ENCODE results near the gene FSTL4.
"Not testable (repeated sequence)": the region's sequence is repeated elsewhere in the genome, so short reads cannot be mapped to it uniquely, and the experiment has no call there.

Gene FSTL4

DNA sequence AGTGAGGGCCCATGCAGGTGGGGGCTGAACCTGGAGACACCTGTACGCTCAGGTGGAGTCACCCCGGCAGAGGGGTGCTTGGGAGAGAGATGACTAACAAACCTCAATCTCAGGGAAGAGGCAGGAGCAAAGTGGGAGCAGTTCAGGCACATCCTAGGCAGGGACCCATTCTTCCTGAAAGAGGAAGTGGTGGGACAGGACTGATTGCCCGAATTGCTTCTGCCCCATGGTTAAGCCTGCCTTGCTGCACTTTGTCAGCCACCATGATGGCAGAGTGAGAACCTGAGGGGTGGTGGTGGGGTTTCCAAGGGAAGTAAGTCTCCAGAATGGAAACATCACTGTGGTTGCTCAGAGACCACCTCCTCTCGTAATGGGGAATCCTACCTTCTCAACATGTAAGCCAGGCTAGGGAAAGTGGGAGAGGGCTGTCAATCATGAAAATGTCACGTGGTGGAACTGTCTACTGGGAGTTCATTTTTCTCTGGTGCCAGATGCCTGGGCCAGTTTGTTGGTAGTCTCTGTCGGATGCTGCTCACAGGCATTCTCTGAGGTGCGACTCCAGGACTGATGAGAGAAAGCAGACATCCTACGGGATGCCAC lies 410.2 kb downstream of the FSTL4 start:
- DNase-seq: no peak

DNA sequence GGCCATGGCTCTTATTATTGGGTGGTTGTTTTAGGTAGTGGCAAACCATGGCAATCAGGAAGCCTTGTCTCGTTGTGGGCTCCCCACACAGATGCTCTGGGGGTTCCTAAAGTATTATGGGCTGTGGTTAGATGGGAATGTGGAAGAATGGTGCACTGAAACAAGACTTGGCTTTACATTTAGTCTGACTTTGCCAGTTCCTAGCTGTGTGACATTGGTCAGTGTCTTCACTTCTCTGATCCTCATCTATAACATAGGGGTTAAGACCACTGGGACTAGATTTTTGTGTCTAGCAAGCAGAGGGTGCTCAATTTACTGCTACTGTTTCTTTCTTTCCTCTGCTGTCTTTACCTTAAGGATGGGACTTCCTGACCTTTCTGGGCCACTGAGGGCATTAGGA lies 411.0 kb downstream of the FSTL4 start:
- DNase-seq: no peak

DNA sequence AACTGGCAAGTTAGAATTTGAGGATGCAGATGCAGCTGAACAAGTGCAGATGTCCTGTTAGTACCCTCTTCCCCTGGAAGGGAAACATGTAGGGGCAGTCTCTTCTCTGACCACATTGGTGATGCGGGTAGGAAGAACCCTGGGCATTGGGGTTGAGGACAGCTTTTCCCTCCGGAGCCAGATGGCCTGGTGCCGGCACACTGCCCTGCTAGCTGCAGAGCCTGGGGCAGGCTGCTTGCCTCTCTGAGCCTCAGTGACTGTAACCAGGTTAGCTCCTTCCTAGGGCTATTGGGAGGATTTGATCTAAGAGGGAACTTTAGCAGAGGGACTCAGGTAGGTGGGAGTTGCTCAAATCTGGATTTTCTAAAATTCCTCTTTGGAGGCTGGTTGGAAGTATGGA lies 412.1 kb downstream of the FSTL4 start:
- no peak for DNase-seq

DNA sequence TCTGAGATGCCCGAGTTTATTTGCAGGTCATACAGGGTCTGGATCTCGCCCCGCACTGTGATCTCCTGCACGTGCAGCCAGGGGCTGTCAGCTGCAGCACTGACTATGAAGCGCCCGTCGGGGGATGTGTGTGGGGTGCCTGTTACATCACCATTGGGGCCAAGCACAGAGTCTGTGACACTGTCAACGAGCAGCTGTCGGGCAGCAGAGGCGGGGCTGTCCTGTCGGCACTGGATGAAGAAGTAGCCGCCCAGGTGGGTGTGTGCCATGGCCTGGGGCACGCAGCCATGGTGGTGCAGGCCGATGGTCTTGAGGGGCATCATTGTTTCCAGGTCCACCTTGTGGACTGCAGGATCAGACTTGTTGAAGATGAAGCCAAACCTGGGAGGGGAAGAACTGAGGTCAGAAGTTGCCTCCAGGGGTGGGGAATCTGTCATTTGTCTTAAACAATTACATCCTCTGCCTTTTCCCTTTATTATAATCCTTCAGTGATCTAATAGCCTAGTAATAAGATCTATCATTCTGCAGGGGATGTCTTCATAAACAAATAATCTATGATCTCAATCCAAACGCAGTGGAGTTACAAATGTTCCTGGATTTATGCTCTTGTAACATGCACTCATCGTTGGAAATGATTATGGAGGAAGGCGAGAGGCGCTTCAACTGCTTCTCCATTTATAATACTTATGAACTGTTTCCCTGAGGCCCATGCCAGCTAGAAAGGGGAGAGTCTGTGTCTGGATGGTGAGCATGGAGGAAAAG lies 412.7 kb downstream of the FSTL4 start:
- no peak for DNase-seq

DNA sequence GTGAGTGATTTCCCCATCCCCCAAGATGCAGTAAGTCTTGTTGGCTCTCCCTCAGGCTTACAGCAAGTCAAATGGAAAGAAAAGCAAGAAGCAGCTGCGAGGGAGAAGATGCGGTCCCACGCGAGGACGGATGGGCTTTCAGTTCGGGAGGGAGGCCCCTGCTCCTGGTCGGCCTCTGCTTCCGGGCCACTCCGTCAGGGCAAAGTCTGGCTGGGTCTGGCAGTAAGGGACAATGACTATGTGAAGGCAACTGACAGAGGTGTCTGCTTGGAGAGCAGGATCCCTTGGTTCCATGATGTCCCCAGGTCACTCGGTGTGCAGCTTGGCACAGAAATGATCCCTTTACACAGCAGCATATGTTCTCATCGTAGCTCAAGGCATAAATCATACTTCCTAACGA lies 413.8 kb downstream of the FSTL4 start:
- DNase-seq: no peak

DNA sequence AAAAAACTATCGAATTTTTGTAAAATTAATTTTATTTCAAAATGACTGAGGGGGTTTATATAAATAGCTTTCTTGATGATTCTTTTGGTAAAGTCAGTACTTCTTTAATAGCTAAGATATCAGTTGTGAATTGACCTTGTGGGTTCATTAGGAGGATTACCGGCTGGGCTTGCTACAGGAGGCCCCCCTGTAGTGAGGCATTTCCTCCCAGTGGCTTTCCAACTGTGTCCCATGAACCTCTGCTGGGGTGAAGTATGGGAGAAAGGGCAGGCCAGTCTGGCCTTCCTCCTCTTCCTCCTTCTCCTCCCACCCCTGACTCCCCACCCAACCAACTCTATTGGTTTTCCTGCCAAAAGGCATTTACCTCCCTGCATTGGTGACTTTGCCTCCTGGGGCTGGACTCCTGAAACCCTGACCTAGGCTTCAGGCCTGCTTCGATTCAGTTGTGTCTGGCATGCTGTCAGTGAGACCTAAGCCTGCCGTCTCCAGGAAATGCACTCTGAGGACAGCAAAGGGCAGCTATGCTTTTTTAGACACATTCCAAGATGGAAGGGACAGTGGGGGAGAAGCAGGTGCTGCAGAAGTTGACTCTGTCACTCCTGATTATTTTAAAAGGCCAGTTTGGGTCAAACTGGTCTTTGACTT lies 415.8 kb downstream of the FSTL4 start:
- DNase-seq: no peak

DNA sequence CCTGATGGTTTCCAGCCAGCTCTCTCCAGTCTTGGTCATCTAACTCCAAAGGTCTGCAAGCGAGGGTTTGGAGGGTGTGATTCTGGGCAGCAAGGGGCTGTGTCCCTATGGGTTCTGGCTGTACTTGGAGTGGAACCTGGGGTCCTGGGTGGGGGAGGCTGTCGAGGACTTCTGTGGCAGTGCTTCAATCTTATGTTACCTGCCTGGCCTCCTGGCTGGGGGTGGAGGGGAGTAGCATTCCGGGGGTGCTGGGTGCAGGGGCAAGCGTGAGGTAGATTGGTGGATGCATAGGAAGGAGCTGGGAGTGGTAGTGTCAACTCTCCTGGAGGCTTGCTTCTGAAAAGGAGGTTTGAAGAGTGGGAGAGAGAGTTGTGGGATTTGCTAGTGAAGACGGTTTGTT lies 417.1 kb downstream of the FSTL4 start:
- DNase-seq: no peak

DNA sequence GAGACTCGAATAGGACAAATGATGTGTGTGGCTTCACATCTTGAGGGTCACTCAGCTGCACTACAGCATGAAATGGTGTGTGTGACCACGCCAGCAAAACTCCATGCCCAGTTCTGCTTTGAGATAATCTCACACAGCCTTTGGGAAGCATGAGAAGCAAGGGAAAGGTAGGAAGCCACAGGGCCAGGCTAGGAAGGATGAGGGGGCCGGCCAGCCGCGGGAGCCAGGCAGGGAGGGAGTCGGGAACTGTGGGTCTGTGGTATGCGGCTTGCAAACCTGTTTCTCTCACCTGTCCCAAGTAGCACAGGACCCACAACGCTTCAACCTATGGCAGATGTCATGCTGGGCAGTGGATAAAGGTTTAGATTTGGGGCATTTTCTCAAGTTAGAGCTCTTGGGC lies 418.5 kb downstream of the FSTL4 start:
- DNase-seq: no peak

DNA sequence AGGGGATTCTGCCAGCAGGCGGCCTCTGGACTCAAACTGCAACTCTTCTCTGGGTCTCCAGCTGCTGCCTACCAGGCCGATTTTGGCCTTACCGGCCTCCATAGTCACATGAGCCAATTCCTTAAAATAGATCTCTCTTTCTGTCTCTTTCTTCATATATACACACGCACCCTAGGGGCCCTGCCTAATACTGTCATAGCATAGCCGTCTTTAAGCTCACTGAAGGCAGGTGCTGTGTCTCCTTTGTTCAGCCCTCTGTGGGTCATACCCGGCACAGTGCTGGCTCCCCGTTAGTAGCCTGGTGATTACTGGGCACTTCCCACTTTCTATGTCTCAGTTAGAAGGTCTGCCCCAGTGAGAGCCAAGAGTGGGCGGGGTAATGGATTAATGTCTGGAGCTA lies 419.6 kb downstream of the FSTL4 start:
- DNase-seq: no peak

DNA sequence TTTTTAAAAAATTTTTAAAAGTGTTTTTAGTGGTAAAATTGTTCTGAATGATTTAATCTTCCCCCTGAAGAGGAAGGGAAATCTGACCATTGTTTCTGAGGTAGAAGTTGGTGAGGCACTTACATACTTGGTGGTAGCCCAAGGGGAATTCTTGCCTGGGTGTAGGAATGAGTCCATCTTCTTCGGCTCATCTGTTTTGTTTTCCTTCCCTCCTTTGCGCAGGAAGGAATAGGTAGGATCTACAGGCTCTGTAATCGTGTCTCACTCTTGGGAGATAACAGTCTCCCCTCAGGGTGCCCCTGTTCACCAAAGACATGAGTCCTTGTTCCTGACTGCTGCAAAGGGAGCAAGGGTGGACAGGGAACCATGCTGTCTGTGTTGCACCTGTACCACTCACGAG lies 422.5 kb downstream of the FSTL4 start:
- DNase-seq: no peak

DNA sequence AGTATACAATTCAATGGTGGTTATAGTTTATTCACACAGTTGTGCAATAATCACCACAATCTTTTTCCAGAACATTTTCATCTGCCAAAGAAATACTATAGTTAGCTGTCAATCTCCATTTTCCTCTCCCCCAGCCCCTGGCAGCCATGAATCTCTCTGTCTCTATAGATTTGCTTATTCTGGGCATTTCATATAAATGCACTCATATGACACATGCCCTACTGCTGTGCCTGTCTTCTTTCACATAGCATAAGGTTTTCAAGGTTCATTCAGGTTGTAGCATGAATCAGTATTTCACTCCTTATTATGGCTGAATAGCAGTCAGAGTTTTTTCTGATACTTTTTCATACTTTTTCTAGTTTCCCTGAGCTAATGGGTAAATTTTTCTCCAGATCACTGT lies 432.9 kb downstream of the FSTL4 start:
- DNase-seq: no peak

DNA sequence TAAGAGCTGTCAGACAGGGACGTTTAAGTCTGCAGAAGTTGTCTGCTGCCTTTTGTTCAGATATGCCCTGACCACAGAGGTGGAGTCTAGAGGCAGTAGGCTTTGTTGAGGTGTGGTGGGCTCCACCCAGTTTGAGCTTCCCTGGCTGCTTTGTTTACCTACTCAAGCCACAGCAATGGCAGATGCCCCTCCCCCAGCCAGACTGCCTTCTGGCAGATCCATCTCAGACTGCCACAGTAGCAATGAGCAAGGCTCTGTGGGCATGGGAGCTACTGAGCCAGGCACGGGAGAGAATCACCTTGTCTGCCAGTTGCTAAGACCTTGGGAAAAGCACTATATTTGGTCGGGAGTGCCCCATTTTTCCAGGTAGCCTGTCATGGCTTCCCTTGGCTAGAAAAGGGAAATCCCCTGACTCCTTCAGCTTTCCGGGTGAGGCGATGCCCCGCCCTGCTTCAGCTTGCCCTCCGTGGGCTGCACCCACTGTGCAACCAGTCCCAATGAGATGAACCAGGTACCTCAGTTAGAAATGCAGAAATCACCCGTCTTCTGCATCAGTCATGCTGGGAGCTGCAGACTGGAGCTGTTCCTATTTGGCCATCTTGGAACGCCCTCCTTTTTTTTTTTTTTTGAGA lies 441.5 kb downstream of the FSTL4 start:
- DNase-seq: not testable (repeated sequence)

DNA sequence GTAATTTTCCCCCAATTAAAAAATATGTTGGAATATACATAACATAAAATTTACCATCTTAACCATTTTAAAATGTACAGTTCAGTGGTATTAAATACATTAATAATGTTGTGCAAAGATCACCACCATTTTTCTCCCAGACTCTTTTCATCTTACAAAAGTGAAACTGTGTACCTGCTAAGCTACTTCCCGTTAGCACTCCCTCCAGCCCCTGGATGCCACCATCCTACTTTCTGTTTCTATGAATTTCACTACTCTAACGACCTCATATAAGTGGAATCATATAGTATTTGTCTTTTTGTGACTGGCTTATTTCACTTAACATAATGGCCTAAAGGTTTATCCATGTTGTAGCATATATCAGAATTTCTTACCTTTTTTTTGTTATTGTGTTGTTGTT lies 447.6 kb downstream of the FSTL4 start:
- no peak for DNase-seq

DNA sequence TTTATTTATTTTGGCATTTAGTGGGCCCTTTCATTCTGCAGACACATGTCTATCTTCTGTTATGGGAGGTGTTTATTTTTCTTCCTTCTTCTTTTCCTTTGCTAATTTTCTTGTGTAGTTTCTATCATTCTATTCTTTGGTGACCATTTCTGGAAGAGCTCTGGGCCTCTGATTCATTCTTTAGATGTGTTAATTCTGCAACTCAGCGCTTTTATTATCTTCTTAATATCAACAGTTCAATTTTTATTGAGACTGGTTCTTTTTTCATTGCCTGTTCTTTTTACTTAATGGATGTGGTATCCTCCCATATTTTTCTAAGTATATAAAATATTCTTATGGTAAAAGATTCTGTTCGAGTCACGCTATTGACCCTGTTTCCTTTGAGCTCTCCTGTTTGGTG lies 448.5 kb downstream of the FSTL4 start:
- no peak for DNase-seq

DNA sequence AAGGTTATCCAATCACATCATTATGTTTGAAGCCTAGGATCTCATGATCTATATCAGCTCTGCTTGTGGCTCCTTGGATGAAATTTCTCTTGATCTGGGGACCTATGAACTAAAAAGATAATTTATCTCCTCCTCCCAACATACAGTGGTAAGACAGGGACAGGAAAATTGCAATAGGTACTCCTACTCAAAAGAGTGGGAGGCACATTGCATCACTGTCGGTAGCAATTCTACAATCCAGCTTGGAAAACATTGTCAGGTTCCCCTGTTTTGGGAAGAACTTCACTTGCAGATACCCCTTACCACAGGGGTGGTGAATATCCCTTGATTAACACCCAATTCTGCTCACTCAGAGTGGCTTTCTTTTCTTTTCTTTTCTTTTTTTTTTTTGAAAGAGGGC lies 452.8 kb downstream of the FSTL4 start:
- DNase-seq: no peak

DNA sequence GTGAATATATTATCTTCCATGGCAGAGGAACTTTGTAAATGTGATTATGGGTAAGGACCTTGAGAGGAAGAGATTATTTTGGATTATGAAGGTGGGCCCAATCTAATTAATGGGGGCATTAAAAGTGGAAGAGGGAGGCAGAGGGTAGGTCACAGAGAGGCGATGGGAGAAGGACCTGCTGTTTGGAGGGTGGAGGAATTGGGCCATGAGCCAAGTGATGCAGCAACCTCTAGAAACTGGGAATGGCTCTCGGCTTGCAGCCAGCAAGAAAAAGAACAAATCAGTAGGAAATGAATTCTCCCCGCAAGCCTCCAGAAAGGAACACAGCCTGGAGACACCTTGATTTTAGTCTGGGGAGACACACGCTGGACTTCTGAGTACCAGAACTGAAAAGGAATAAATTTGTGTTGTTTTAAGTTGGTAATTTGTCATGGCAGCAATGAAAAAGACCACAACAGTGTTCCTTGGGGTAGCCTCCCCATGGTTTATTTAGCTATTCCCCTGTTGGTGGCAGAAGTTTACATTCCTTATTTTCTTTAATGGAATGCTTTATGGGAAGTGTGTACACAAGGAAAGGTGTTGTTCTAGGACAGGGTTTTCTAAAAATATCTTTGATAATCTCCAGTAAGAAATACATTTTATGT lies 456.9 kb downstream of the FSTL4 start:
- DNase-seq: no peak

DNA sequence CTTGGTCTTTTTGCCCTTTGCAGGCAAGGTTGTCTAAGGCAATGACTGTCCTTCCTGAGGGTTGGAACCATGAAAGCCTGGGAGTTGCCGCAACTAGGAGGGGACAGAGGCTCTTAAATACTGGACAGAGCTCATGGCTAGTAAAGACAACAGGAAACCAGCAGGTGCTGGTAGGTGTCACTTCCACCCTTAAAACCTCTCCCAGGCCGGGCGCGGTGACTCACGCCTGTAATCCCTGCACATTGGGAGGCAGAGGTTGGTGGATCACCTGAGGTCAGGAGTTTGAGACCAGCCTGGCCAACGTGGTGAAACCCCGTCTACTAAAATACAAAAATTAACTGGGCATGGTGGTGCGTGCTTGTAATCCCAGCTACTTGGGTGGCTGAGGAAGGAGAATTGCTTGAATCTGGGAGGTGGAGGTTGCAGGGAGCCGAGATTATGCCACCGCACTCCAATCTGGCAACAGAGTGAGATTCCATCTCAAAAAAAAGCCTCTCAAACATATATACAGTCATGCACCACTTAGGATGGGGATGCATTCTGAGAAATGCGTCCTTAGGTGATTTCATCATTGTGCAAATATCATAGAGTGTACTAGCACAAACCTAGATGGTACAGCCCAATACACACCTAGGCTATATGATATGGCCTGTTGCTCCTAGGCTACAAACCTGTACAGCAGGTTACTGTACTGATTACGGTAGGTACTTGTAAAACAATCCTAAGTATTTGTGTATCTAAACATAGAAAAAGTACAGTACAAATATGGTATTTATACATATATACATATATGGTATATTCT lies 457.9 kb downstream of the FSTL4 start:
- DNase-seq: no peak

DNA sequence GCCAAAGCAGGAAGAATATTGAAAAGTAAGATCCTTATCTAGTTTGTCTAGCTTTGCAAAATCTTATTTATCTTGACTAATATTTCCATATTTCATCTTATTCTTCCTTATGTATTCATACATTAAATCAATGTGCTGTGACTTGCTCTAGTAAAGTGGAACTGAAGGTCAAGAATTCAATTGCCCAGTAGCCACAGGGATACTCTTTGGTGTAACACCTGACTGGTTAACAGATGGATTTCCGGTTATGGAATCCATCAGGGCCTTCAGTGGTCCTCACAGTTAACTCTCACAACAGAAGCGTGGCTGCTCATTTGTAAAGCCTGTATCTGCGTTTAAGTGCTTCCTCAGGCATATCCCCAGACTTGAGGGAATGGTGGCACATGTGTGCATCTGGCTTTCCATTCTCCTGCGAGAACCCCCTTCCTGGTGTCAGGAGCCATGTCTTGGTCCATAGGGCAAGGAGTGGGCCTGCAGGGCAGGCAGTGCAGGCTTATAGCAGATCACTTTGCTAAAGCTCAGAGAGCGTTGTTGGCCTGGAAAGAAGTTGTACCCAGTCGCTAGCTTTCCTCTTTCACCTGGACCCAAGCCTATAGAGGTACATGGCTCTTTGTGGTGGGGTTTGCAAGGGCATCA lies 461.3 kb downstream of the FSTL4 start:
- no peak for DNase-seq

DNA sequence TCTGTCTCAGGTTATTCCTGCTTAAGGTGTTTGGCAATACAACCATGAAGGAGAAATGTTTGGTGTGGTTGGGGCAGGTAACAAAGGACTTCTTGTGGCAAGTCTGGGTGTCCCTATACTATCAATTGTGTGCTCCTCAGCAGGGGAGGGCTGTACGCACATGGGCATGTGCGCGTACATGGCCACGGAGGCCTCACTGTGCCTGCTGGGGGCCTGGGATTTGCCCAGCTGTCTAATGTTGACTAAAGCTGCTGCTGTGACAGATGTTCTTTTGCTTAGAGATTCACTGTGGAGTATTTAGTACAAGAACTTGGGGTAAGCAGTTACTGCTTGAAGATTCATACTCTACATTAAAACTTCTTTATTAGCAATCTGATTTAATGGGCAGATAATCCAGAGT lies 463.0 kb downstream of the FSTL4 start:
- DNase-seq: peak in 1 of 2 experiments; percentile 64

DNA sequence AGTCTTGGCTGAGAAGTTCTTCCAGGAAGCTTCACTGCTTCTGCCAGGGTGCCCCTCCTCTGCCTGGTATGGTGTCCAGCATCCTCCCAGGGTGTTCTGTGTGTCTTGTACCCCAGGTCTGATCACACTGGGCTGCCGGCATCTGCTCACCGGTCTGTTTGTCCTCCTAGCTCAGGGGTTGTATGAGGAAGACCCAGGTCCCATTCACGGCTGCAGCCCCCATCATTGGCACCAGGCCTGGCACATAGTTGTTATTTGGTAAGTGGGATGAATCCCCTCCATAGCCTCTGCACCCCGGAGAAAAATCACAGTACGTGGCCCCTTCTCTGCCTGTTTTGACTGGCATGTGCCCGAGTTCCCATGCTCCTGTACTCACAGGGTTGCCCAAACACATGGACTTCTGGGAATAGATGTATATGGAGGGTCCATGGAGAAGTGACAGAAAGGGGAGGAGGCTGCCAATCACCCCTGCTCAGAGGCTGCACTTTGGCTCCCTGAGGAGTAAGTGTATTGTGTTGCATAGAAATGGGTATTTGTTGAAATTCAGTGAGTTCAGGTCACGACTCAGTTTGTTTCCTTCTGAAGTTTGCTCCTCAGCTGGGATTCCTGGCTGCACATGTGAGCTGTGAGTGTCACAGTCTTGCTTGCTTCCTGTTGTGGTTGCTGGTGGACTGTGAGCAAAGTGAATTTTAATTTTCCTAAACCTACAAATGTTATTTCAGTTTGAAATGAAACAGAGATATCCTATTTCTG lies 464.4 kb downstream of the FSTL4 start:
- no peak for DNase-seq

DNA sequence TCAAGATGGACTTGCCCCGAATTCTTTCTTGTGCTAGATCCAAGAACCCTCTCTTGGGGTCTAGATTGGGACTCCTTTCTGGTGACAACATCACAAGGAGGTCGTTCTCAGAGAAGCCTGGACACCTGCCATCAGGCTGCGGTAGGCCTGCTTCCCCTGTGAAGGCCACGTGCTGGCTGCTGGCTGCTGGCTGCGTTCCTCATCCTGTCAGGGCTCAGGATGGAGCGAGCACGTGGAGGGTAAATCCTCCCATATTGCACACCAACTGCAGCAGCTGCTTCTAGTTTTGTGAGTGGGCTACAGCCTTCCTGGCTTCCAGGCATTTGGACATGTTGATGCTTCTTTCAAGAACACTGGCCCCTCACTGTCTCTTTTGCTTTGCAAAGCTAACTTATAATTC lies 464.9 kb downstream of the FSTL4 start:
- no peak for DNase-seq

Data from NCI-H2081 (cell line).